ENCODE measurements around the gene GALNS.

DNA sequence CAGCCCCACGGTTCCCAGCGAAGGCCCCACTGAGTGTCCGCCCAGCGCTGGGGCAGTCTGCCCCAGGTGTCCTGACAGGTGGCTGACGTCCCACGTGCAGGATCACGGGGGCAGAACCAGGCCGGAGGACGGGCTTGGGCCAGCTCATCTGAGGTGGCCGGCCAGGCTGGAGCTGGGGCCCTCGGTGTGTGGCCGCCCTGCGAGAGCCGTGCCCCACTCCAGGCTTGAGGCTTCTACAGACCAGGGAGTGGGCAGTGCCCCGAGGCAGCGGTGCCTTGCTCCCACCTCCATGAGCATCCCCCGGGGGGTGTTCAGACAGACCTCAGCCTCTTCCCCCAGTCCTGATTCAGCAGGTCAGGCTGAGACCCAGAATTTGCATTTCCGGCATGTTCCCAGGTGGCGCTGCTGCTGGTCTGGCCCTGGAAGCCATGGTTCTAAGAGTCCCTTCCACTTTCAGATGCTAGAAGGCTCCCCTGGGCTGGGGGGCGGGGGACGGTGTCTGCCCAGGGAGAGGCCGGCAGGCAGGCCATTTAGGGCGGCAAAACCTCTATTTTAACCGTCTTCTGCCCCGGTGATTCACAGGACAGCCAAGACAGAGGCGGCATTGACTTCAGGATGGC, 45.1 kb upstream of the GALNS start:
- TF ChIP-seq, protein P1, sequence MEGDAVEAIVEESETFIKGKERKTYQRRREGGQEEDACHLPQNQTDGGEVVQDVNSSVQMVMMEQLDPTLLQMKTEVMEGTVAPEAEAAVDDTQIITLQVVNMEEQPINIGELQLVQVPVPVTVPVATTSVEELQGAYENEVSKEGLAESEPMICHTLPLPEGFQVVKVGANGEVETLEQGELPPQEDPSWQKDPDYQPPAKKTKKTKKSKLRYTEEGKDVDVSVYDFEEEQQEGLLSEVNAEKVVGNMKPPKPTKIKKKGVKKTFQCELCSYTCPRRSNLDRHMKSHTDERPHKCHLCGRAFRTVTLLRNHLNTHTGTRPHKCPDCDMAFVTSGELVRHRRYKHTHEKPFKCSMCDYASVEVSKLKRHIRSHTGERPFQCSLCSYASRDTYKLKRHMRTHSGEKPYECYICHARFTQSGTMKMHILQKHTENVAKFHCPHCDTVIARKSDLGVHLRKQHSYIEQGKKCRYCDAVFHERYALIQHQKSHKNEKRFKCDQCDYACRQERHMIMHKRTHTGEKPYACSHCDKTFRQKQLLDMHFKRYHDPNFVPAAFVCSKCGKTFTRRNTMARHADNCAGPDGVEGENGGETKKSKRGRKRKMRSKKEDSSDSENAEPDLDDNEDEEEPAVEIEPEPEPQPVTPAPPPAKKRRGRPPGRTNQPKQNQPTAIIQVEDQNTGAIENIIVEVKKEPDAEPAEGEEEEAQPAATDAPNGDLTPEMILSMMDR (conservative IDR thresholded peaks at IDR 0.05), result no peak
- TF ChIP-seq EZH2 (IDR thresholded peaks at IDR 0.05; ENCODE audit: low read depth), result no peak
